Measurements from ENCODE around the gene TXNRD2.

DNA sequence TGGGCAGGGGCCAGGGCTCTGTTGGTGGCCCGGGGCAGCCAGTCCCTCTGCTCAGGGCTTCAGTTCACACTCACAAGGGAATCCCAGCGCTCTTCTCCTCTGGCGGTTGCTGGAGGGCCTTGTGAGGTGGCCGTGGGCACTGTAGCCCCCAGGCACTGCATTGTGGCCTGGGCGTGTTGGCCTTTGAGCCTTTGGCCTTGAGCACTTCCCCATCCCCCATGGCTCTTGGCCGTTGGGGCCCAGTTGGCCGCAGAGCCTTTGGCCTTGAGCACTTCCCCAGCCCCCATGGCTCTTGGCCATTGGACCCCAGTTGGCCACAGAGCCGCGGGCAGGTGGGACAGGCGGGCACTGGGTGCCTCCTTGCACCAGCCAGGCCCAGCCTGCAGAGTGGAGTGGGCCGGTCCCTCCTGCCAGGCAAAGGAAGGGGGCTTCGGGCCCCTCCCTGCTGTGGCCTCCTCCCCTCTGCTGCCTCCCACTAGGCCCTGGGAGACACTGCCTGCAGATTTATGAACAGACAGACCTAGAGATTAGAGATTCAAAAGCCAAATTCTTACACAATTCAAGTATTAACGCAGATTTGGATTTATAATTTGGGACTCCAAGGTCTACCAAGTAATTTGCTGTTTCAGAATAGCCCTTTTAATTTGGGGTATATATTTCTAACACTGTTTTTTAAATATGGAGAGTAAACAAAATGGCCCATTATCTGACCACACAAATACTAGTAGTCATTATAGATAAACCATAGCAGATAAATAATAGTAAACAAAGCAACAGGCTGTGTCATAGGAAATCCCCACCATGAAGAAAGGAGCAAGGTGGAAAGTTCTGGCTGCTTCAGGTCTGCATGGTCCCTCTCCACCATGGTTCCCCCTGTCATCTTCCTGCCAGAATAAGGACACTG is 18.2 kb upstream of the TXNRD2 start:
- TF ChIP-seq, protein P1, sequence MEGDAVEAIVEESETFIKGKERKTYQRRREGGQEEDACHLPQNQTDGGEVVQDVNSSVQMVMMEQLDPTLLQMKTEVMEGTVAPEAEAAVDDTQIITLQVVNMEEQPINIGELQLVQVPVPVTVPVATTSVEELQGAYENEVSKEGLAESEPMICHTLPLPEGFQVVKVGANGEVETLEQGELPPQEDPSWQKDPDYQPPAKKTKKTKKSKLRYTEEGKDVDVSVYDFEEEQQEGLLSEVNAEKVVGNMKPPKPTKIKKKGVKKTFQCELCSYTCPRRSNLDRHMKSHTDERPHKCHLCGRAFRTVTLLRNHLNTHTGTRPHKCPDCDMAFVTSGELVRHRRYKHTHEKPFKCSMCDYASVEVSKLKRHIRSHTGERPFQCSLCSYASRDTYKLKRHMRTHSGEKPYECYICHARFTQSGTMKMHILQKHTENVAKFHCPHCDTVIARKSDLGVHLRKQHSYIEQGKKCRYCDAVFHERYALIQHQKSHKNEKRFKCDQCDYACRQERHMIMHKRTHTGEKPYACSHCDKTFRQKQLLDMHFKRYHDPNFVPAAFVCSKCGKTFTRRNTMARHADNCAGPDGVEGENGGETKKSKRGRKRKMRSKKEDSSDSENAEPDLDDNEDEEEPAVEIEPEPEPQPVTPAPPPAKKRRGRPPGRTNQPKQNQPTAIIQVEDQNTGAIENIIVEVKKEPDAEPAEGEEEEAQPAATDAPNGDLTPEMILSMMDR (IDR thresholded peaks at IDR 0.05; ENCODE audit: insufficient read depth, low read depth, low read length), result no peak
- TF ChIP-seq EZH2 (IDR thresholded peaks at IDR 0.05; ENCODE audit: insufficient read depth, low read length), result no peak
